CD4-positive, alpha-beta T cell treated with Interleukin-17A for 1 hour (primary cell): Measurements from ENCODE around the gene KRTAP5-4.
"Not testable (repeated sequence)": the region's sequence is repeated elsewhere in the genome, so short reads cannot be mapped to it uniquely, and the experiment has no call there.

ENCODE experiments used
- DNase-seq: peaks from one replicate; pipeline ENCODE4 v3.0.0-alpha.2; 2020

The KRTAP5-4 gene

DNA sequence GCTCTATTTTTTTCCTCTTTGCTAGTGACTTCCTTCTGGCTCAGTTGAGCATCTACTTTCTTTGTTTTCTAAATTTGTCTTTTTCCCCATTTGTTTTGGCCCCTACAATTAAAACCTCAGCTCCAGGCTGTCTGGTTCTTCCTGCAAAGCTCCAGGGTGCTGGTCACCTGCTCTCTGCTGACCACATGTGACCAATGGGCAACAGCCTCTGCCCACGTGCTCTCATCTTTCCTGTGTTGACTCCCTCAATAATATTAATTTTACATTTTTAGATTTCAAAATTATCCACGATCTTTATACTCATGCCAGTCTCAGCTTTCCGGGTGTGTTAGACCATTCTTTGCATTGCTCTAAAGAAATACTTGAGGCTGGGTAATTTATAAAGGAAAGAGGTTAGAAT, 23.5 kb downstream of the KRTAP5-4 start:
- DNase-seq: not testable (repeated sequence)

DNA sequence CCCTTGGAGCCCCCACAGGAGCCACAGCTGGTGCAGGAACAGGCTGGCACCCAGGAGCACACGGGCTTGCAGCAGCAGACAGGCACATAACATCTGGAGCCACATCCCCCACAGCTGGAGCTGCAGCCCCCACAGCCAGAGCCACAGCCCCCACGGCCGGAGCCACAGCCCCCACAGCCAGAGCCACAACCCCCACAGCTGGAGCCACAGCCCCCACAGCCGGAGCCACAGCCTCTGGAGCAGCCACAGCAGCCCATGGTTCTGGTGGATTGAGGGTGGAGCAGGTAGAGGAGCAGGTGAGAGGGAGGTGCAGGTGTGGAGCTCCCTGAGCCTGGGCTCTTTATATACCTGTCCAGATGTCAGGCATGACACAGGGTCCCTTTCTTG, 24.0 kb downstream of the KRTAP5-4 start, which contains the start of gene KRTAP5-2:
TSS of gene KRTAP5-2 (minus strand) at position 301 of the 387 bp plus-strand sequence. CDS start at position 257, 44 bp downstream.
- no peak for DNase-seq

DNA sequence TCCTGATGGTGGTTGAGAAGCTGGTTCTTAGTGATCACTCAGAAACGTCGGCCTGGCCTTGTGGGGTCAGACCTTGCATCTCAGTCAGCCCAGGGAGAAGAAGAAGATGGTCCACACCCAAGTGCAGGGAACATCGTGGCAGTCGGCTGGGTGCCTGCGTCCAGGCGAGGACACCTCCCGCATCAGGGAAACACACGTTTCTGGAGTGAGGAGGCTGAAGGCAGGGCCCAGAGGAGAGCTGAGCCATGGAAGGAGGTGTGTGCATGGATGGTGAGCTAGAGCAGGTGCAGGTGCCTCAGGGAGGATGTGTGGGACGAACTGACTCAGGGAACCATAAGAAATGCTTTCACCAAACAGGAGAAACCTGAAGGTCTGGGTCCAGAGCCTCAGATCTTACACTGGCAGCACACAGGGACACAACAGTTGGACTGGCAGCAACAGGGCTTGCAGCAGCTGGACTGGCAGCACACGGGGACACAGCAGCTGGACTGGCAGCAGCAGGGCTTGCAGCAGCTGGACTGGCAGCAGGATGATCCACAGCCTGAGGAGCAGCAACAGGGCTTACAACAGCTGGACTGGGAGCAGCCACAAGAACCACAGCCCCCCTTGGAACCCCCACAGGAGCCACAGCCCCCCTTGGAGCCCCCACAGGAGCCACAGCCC, 24.5 kb downstream of the KRTAP5-4 start:
- DNase-seq: no peak

DNA sequence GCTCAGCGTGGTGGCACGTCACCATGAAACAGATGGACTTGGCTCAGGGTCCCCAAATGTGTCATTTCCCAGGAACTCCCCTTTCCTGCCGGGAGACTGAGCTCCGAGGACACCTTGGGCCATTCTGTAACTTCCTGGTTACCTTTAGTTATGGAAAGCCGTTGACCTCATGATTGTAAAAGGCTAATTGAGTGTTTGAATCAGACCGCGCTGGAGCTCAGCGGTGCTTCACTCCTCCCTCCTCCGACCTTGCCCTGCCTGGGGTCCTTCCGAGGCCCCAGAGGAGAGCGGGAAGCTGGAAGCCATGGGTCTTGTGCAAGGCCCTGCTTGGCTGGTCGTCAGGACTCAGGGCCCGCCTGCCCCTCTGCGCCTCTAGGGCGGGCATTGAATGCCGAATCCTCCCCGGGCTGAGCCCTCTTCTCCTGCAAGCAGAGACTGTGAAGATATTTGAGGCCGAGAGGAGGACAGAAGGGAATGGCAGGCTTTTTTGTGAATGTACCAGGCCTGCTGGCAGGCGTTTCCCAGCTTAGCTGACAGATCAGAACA, 25.3 kb downstream of the KRTAP5-4 start:
- DNase-seq: not testable (repeated sequence)

DNA sequence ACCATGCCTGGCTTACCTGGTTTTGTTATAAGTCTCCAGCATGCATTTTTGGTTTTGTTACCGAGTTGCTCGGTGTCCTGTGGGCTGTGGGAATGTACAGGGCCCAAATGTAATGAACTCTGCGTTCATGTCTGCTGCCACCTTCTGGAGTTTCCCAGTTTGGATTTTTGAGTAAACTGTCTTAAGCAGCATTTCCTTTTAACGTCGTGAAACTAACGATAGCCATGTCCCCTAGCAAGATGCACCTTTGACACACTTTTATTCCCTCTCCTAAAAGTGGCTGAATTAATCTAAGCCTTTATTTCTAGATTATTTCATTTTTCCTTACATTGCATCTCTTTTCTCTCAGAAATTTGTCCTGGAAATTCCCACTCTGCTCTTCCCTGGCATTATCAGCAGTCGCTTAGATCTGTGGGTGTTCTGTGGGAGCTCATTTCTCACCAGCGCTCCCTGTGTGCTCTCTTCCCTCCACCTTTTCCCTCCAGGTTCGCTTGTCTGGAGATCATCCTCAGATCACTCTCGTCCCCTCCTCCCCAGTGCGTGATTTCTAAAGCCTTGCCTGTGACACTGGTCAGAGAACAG, 25.9 kb downstream of the KRTAP5-4 start:
- DNase-seq: not testable (repeated sequence)

DNA sequence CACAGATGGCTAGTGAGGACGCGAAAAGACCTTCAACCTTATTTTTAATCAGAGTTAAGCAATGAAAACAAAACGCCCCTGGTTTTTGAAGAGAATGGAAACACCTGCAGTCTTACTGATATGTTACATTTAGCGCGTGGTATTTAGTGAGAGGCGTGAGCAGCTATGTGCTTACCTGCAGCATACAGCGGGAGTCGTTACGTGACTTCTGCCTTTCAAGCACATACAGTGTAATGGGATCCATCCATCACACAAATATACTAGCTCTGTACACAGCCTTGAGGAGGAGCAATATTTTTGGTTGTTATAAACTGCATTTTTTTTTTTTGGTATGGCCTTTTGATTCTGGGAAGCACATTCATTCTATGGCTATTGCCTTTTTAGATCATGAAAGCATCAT, 29.3 kb downstream of the KRTAP5-4 start:
- DNase-seq: no peak

DNA sequence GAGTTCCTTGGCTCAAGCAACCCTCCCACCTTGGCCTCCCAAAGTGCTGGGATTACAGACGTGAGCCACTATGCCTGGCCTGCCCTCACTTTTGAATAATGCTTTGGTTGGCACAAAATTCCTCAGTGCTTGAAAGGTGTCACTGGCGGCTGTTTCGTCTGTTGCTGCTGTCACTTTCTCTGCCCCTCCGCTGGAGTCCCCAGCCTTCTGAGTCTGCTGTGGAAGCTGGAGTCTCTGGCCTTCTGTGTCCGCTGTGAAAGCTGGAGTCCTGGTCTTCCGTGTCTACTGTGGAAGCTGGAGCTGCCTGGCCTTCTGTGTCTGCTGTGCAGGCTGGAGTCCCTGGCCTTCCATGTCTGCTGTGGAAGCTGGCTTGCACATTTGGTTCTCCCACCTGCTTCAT, 31.9 kb downstream of the KRTAP5-4 start:
- no peak for DNase-seq

DNA sequence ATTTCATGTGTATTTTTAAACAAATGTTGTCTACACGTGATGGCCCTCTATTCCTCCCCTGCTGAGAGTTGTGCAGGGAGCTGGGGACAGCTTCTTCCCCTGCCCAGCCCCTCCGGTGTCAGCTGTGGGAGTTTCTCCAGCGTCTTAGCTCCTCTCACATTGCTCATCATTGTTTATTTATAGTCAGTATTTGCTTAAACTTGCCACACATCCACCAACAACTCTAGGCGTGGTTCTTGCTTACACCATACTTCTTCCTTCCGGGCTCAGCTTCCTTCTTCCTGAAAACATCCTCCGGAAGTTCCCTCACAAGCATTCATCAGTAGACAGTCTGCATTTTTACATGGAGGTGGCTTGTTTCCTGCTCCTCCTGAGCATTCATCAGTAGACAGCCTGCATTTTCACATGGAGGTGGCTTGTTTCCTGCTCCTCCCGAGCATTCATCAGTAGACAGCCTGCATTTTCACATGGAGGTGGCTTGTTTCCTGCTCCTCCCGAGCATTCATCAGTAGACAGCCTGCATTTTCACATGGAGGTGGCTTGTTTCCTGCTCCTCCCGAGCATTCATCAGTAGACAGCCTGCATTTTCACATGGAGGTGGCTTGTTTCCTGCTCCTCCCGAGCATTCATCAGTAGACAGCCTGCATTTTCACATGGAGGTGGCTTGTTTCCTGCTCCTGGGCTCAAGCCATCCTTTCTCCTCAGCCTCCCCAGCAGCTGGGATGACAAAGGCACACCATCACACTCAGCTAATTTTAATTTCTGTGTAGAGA, 32.6 kb downstream of the KRTAP5-4 start:
- DNase-seq: peak; percentile 68

DNA sequence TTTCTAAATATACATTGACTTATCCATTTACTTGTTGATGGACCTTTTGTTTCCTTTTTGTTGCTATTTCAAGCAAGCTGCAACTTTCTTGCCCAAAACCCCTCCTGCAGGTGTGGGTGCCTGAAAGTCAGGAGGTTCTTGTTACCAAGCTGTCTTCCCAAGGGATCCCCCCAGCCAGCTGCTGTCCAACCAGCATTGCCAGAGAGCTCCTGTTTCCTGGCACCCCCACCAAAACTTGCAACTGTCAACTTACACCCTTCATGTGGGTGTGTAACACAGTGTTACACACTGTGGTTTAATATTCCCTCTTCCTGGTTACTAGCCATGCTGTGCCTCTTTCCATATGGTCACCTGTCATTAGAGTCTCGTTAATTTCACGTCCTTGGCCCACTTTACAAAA, 35.2 kb downstream of the KRTAP5-4 start:
- no peak for DNase-seq

DNA sequence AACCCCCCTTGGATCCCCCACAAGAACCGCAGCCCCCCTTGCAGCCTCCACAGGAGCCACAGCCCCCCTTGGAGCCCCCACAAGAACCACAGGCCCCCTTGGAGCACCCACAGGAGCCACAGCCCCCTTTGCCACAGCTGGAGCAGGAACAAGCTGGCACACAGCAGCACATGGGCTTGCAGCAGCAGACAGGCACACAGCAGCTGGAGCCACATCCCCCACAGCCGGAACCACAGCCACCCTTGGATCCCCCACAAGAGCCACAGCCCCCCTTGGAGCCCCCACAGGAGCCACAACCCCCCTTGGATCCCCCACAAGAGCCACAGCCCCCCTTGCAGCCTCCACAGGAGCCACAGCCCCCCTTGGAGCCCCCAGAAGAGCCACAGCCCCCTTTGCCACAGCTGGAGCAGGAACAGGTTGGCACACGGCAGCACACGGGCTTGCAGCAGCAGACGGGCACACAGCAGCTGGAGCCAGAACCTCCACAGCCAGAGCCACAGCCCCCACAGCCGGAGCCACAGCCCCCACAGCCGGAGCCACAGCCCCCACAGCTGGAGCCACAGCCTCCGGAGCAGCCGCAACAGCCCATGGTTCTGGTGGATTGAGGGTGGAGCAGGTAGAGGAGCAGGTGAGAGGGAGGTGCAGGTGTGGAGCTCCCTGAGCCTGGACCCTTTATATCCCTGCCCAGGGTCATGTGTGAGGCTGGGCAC, 37.1 kb downstream of the KRTAP5-4 start, which contains the start of gene KRTAP5-1:
TSS of gene KRTAP5-1 (minus strand) at position 623 of the 710 bp plus-strand sequence. CDS start at position 589, 34 bp downstream.
- not testable (repeated sequence) for DNase-seq

DNA sequence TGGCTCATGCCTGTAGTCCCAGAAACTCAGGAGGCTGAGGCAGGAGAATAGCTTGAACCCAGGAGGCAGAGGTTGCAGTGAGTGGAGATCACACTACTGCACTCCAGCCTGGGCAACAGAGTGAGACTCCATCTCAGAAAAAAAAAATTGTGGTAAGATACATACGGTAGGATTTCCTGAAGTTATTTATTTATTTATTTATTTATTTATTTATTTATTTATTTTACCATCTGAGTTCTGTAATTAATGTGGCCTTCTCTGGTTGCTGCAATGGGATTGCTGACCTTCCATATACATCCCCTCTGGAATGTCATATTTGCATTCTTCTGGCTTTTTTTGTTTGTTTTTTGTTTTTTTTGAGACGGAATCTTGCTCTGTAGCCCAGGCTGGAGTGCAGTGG, 39.0 kb downstream of the KRTAP5-4 start:
- DNase-seq: not testable (repeated sequence)

DNA sequence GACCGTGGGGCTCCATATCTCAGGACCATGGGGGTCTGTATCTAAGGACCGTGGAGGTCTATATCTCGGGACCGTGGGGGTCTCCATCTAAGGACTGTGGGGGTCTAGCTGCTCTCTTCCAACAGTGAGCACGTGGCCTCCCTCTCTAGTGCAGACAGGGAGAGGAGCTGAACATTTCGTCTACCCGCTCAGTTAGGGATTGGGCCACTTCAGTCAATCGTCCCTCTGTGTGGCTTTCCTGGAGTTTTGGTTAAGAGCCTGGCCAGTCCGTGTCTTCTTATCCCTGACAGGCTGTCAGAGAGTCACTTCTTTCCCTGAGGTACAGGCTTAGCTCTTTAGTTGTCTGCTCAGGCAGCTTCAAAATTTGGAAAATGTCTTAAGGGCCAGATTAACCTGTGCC, 40.0 kb downstream of the KRTAP5-4 start:
- no peak for DNase-seq

DNA sequence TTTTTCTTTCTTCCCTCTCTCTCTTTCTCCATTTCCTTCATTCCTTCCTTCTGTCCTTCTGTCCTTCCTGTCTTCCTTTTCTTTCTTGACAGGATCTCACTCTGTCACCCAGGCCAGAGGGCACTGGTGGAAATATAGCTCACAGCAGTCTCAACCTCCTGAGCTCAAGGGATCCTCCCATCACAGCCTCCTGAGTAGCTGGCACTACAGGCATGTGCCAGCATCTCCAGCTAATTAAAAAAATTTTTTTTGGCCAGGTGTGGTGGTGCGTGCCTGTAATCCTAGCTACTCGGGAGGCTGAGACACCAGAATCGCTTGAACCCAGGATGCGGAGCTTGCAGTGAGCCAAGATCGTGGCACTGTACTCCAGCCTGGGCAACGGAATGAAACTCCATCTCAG, 45.1 kb downstream of the KRTAP5-4 start:
- no peak for DNase-seq

DNA sequence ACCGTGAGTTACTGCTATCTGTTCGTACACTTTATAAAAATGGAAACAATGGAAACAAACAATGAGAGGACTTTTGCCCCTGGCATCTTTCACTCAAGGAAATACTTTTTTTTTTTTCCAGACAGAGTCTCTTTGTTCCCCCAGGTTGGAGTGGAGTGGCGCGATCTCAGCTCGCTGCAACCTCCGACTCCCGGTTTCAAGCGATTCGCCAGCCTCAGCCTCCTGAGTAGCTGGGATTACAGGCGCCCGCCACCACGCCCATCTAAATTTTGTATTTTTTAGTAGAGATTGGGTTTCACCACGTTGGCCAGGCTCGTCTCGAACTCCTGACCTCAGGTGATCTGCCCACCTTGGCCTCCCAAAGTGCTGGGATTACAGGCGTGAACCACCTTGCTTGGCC, 46.2 kb downstream of the KRTAP5-4 start:
- not testable (repeated sequence) for DNase-seq

DNA sequence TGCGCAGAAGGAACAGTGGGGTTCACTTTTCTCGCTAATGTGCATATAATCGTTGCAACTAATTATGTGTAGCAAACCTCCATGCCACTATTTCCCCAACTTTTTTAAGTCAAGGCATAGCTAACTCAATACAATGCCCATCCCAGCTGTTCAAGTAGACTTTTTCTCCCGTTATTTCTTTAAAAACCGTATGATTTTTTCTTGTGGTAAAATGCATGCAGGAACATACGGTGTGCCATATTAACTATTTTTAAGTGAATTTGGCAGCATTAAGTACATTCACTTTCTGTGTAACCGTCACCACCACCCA, 47.0 kb downstream of the KRTAP5-4 start:
- no peak for DNase-seq

DNA sequence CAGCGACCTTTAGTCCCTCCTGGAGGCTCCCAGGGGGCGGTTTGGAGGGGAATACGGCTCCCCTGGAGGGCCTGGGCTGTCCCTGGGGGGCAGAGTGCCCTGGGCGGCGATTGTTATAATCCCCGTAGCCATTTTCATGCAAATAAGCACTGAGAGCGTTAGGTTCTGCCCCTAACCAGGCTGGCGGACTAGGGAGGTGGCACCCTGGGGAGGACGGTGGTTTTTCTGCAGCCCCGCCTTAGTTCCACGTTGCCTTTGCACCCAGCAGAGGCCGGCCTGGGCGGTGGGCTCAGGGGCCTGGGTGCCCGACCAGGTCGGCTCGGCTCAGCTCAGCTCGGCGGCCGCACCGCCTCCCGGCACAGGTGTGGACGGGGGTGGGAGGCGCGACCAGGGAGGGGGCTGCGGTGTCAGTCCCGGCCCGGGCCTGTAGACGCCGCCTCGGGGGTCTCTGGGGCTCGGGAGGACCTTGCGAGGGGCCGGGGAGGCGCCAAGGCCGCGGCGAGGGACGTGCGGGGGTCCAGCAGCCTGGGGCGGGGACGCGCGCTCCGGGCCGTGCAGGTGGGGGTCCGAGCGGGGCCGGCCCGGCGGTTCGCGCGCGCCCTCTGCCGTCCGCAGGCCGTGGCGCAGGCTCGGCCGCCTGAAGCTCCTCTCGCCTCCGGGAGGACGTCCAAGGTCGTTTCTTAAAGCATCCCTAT, 47.6 kb downstream of the KRTAP5-4 start:
- peak; percentile 74 for DNase-seq

DNA sequence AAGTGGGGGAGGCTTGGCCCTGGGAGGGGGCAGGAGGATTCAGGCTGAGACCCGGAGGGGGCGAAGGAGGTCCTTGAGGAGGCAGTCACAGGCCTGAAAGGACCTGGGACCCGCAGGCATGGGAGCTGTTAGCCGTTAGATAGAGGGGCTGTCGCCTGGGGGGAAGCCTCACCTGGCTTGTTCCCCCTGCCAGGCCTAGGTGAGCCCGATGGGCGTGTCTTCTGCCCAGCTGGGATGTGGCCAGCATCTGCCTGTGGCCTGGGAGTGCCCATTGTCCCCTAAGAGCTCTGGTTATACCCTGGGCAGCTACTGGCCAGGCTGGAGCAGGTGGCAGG, 48.1 kb downstream of the KRTAP5-4 start:
- no peak for DNase-seq

DNA sequence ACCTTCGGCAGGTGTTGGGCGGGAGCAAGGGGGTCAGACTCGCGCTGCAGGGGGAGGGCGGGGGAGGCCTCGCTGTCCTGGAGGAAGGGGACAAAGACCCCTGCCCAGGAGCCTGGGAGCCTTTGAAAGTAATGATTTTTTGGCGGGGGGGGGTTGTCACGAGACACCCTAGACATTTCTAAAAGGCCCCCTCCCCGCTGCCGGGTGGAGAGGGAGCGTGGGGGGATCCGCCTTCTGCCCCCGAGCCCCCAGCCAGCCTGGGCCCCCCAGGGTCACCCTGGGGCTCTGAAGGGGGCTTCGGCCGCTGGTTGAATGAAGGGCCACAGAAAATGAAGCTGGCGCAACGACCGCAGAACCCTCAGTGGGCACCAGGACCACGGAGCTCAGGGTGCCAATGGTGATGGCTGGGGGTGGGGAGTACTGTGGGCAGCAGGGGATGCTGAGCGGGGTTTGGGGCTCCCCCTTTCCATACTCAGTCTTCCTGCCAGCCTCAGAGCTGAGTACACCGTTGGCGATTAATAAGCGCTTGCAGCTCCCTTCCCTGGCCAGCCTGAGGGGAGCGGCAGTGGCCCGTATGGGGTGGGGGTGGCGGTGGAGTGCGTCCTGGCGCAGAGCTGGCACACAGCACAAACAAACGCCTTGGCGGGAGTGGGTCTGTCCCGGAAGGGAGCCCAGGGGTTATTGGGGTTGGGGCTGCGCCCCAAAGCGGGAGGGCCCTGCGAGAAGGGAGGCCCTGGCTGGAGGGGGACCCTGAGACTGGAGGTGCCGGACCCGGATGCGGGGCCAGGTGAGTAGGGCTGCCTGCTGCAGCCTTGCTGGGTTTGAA, 48.6 kb downstream of the KRTAP5-4 start:
- peak; percentile 68 for DNase-seq

DNA sequence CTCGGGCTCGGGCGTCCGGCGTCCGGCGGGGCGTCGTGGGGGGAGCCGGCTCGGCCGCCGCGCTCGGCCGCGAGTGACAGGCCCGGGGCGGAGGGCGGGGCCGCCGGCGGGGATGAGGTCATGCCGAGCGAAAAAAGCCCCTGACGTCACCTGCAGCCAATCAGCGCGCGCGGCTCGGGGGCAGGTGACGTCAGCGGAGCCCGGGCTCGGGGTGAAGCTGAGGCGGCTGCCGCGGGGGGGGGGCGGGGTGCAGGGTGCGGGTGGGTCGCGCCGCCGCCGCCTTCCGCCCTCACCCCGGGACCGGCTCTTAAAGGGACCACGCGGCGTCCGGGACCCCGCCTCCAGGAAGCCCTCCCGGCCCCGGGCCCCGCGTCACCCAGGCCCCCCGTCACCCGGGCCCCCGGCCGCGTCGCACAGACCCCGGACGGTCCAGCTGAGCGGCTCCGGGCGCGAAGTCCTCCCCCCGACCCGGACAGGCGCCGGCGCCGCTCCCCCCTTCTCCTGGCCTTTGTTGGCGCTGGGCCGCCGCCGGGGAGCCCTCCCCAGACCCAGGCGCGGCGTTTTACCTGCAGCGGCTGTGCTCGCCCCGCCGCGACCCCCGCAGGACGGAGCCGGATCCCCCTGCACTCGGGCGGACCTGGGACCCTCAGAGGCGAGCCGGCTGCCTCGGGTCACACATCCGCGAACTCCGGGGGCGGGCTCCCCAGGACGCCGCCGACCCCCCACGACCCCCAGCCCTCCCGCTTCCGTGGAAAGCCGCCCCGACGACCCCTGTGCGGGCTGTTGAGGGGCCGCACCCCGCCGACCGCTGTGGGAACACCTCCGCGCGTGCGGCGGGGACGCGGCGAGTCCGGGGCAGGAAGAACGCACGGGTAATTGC, 49.5 kb downstream of the KRTAP5-4 start, which contains the start of gene DUSP8:
TSS of gene DUSP8 (minus strand) at position 75 of the 880 bp plus-strand sequence. CDS start 6,445 bp downstream, outside the sequence.
- DNase-seq: peak; percentile 96

DNA sequence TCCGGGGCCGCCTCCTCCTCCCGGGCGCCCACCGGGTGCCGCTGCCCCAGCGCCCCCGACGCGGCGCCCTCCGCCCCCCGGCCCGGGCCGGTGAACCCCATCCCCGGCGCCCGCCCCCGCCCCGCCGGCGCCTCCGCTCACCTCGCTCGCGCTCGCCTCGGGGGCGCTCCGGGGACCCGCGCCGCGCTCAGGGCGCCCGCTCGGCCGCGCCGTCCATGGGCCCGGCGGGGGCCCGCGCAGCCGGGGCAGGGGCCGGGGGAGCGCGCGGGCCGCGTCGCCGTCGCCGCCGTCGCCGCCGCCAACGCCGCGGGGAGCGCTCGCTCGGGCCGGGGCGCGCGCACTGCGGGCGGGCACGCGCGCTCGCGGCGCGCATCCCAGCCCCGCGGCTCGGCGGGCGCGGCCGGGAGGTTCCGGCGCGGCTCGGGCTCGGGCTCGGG, 50.2 kb downstream of the KRTAP5-4 start:
- DNase-seq: no peak
